Right lobe of liver (tissue), 4 donors: Measurements from ENCODE around the gene AFP.

Source experiments
- CTCF ChIP-seq, 4 donors: fragments of 200-600 bp in 3 of 4; fragments of 450-650 bp in 1 of 4; IDR thresholded peaks; one replicate each; pipeline versions ENCODE4 v1.5.1 to v1.8.0; 2016 to 2022; ENCODE audit warnings: antibody characterized with exemption in 4 of 4, mild to moderate bottlenecking in 2 of 4
- POLR2A ChIP-seq: fragments of 450-650 bp; IDR thresholded peaks from one replicate; pipeline ENCODE4 v1.6.1; 2017; ENCODE audit warnings: antibody characterized with exemption, mild to moderate bottlenecking
- donor health status: DM: no; HTN: no; CAD: no.
- donor health status: DM: no; HTN: no; CAD: no.
- donor health status: DM: no; HTN: yes; CAD: no.

GRCh38 chr4:73435984-73436383 is at the start of gene AFP:
- no peak for TF ChIP-seq CTCF (IDR thresholded peaks at IDR 0.05)
- no peak for TF ChIP-seq POLR2A
